ENCODE measurements around the gene CRADD.
"Not testable (repeated sequence)": the region's sequence is repeated elsewhere in the genome, so short reads cannot be mapped to it uniquely, and the experiment has no call there.

The CRADD gene

GRCh38 chr12:93795352-93795751 lies 118.2 kb downstream of the CRADD start:
- no peak for DNase-seq (ENCODE audit: insufficient read length)
- FAIRE-seq = no peak
- TF ChIP-seq POLR2A (IDR thresholded peaks at IDR 0.05; ENCODE audit: low read depth, low read length) (no peak), POLR2AphosphoS5 (IDR thresholded peaks at IDR 0.05; ENCODE audit: low read depth, low read length) (no peak), TAF1 (IDR thresholded peaks at IDR 0.05; ENCODE audit: borderline replicate concordance, low read depth, low read length) (no peak)

GRCh38 chr12:93796729-93797128 lies 119.6 kb downstream of the CRADD start:
- no peak for DNase-seq (ENCODE audit: insufficient read length)
- TF ChIP-seq POLR2A (IDR thresholded peaks at IDR 0.05; ENCODE audit: low read depth, low read length) (no peak), TAF1 (IDR thresholded peaks at IDR 0.05; ENCODE audit: borderline replicate concordance, low read depth, low read length) (no peak), POLR2AphosphoS5 (IDR thresholded peaks at IDR 0.05; ENCODE audit: low read depth, low read length) (no peak)
- no peak for FAIRE-seq

GRCh38 chr12:93798279-93799151 lies 121.3 kb downstream of the CRADD start:
- TF ChIP-seq POLR2AphosphoS5 (IDR thresholded peaks at IDR 0.05; ENCODE audit: low read depth, low read length) (no peak), TAF1 (IDR thresholded peaks at IDR 0.05; ENCODE audit: borderline replicate concordance, low read depth, low read length) (no peak), POLR2A (IDR thresholded peaks at IDR 0.05; ENCODE audit: low read depth, low read length) (no peak)
- no peak for DNase-seq (ENCODE audit: insufficient read length)
- no peak for FAIRE-seq

GRCh38 chr12:93801666-93802065 lies 124.5 kb downstream of the CRADD start:
- DNase-seq (ENCODE audit: insufficient read length) = not testable (repeated sequence)

GRCh38 chr12:93802293-93802692 lies 125.1 kb downstream of the CRADD start:
- FAIRE-seq = no peak
- TF ChIP-seq TAF1 (IDR thresholded peaks at IDR 0.05; ENCODE audit: borderline replicate concordance, low read depth, low read length) (no peak), POLR2AphosphoS5 (IDR thresholded peaks at IDR 0.05; ENCODE audit: low read depth, low read length) (no peak), POLR2A (IDR thresholded peaks at IDR 0.05; ENCODE audit: low read depth, low read length) (no peak)
- DNase-seq (ENCODE audit: insufficient read length) = no peak

More at GRCh38 chr12:93801666-93802065, 124.5 kb downstream of the CRADD start:
- not testable (repeated sequence) for FAIRE-seq

- FAIRE-seq (no peak), DNase-seq (ENCODE audit: insufficient read length) (no peak)
- no peak for TF ChIP-seq POLR2AphosphoS5 (IDR thresholded peaks at IDR 0.05; ENCODE audit: low read depth, low read length)
- no peak for TF ChIP-seq TAF1 (IDR thresholded peaks at IDR 0.05; ENCODE audit: borderline replicate concordance, low read depth, low read length)
- TF ChIP-seq POLR2A (IDR thresholded peaks at IDR 0.05; ENCODE audit: low read depth, low read length) = no peak
Observed at GRCh38 chr12:93802698-93803423, 125.7 kb downstream of the CRADD start.

GRCh38 chr12:93803424-93803807 lies 126.2 kb downstream of the CRADD start:
- DNase-seq (ENCODE audit: insufficient read length) (no peak), FAIRE-seq (no peak)
- TF ChIP-seq TAF1 (IDR thresholded peaks at IDR 0.05; ENCODE audit: borderline replicate concordance, low read depth, low read length) (no peak), POLR2AphosphoS5 (IDR thresholded peaks at IDR 0.05; ENCODE audit: low read depth, low read length) (no peak), POLR2A (IDR thresholded peaks at IDR 0.05; ENCODE audit: low read depth, low read length) (no peak)

GRCh38 chr12:93804392-93805179 lies 127.4 kb downstream of the CRADD start:
- TF ChIP-seq POLR2A (IDR thresholded peaks at IDR 0.05; ENCODE audit: low read depth, low read length) (no peak), TAF1 (IDR thresholded peaks at IDR 0.05; ENCODE audit: borderline replicate concordance, low read depth, low read length) (no peak), POLR2AphosphoS5 (IDR thresholded peaks at IDR 0.05; ENCODE audit: low read depth, low read length) (no peak)
- FAIRE-seq (no peak), DNase-seq (ENCODE audit: insufficient read length) (no peak)

GRCh38 chr12:93805736-93806141 lies 128.6 kb downstream of the CRADD start:
- TF ChIP-seq POLR2AphosphoS5 (IDR thresholded peaks at IDR 0.05; ENCODE audit: low read depth, low read length) = no peak
- TF ChIP-seq TAF1 (IDR thresholded peaks at IDR 0.05; ENCODE audit: borderline replicate concordance, low read depth, low read length) = no peak
- no peak for TF ChIP-seq POLR2A (IDR thresholded peaks at IDR 0.05; ENCODE audit: low read depth, low read length)
- FAIRE-seq = no peak
- DNase-seq (ENCODE audit: insufficient read length) = no peak

GRCh38 chr12:93807354-93807753 lies 130.2 kb downstream of the CRADD start:
- FAIRE-seq (no peak), DNase-seq (ENCODE audit: insufficient read length) (no peak)
- TF ChIP-seq TAF1 (IDR thresholded peaks at IDR 0.05; ENCODE audit: borderline replicate concordance, low read depth, low read length) (no peak), POLR2A (IDR thresholded peaks at IDR 0.05; ENCODE audit: low read depth, low read length) (no peak), POLR2AphosphoS5 (IDR thresholded peaks at IDR 0.05; ENCODE audit: low read depth, low read length) (no peak)

- DNase-seq (ENCODE audit: insufficient read length) (no peak), FAIRE-seq (no peak)
- TF ChIP-seq POLR2AphosphoS5 (IDR thresholded peaks at IDR 0.05; ENCODE audit: low read depth, low read length) (no peak), TAF1 (IDR thresholded peaks at IDR 0.05; ENCODE audit: borderline replicate concordance, low read depth, low read length) (no peak), POLR2A (IDR thresholded peaks at IDR 0.05; ENCODE audit: low read depth, low read length) (no peak)
Observed at GRCh38 chr12:93808169-93808899, 131.2 kb downstream of the CRADD start.

All from GM12892 (cell line).